Bronchial epithelial cell (primary cell): Measurements from ENCODE around the gene ALDH3A2. TPM values are rescaled to one million over a fixed set of nuclear protein-coding genes. Genes with fewer than 3 reads are reported as not detected.
"Not testable (repeated sequence)": the region's sequence is repeated elsewhere in the genome, so short reads cannot be mapped to it uniquely, and the experiment has no call there.

Experiments used
- DNase-seq: peaks from one replicate; pipeline ENCODE4 v3.0.0-alpha.2; 2010; ENCODE audit warnings: low read depth
- FAIRE-seq: peaks from 2 replicates; lab custom pipeline; 2011; peaks lifted over from hg19 to GRCh38; lab: Jason Lieb, UNC
- H3K27me3 ChIP-seq: 2 replicates; pipeline ENCODE4 v1.5.1; 2011; ENCODE audit warnings: low read length; ENCODE audit not compliant: control insufficient read depth, insufficient read depth
- H3K36me3 ChIP-seq: 2 replicates; pipeline ENCODE4 v1.5.1; 2011; ENCODE audit warnings: low read length; ENCODE audit not compliant: control insufficient read depth, insufficient read depth
- H3K4me3 ChIP-seq: 2 replicates; pipeline ENCODE4 v1.5.1; 2011; ENCODE audit warnings: mild to moderate bottlenecking, low read depth, low read length, control low read depth
- total RNA-seq: library from RNA; depleted of rRNA; stranded (reverse); fragments of >200 nt; gene quantifications from 2 replicates; pipeline ENCODE4 v1.2.1, GENCODE V29; 2014
- TF ChIP-seq, protein P1 (sequence below): IDR thresholded peaks from 2 replicates; pipeline ENCODE4 v1.5.1; 2011; ENCODE audit warnings: mild to moderate bottlenecking, moderate library complexity, low read length, control low read depth, inconsistent platforms; ENCODE audit not compliant: insufficient read depth, severe bottlenecking

Gene ALDH3A2
- total RNA-seq, 1 donor from 2014 or later: 142 TPM

DNA sequence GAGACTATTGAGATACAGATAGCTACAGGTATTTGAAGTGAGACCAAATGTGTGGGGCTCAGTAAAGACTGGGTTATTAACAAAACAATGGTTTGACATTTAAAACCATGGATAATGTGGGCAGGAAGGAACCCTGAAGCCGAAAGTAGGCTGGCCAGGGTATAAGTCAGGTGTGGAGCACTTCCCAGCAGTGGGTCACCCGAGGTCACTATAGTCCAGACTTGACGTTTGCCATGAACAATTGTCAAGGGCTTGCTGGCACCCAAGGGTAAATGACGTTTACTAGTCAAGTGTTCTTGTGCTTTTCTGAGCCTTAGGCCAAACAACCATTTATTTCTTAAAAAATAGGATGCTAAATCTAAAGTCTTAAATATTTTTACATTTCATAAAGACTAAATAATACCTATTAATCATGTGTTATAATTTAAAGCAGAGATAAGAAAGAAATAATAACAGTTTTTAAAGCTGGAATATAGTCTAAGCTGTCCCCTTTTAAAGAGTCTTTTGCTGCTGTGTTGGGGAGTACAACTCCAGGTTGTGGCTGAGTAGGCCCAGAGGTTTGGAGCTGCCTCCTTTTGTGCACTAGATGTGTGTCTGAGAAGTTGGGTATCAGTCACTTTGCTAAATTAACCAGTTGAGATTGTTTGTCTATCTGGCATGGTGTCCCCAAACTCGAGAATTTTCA, 15.7 kb downstream of the ALDH3A2 start:
- Histone ChIP-seq H3K36me3 (peaks cover 25% of the 10 kb centered on the region), H3K4me3 (no peak overlapping the region), H3K27me3 (no peaks in the 10 kb centered on the region)
- DNase-seq (no peak), FAIRE-seq (no peak)
- TF ChIP-seq, protein P1, sequence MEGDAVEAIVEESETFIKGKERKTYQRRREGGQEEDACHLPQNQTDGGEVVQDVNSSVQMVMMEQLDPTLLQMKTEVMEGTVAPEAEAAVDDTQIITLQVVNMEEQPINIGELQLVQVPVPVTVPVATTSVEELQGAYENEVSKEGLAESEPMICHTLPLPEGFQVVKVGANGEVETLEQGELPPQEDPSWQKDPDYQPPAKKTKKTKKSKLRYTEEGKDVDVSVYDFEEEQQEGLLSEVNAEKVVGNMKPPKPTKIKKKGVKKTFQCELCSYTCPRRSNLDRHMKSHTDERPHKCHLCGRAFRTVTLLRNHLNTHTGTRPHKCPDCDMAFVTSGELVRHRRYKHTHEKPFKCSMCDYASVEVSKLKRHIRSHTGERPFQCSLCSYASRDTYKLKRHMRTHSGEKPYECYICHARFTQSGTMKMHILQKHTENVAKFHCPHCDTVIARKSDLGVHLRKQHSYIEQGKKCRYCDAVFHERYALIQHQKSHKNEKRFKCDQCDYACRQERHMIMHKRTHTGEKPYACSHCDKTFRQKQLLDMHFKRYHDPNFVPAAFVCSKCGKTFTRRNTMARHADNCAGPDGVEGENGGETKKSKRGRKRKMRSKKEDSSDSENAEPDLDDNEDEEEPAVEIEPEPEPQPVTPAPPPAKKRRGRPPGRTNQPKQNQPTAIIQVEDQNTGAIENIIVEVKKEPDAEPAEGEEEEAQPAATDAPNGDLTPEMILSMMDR: no peak

GRCh38 chr17:19664821-19665181, 16.2 kb downstream of the ALDH3A2 start:
- FAIRE-seq (peak; percentile 47), DNase-seq (no peak)
- TF ChIP-seq, protein P1: no peak
- Histone ChIP-seq H3K27me3 (no peaks in the 10 kb centered on the region), H3K36me3 (peaks cover 26% of the 10 kb centered on the region), H3K4me3 (no peak overlapping the region)

DNA sequence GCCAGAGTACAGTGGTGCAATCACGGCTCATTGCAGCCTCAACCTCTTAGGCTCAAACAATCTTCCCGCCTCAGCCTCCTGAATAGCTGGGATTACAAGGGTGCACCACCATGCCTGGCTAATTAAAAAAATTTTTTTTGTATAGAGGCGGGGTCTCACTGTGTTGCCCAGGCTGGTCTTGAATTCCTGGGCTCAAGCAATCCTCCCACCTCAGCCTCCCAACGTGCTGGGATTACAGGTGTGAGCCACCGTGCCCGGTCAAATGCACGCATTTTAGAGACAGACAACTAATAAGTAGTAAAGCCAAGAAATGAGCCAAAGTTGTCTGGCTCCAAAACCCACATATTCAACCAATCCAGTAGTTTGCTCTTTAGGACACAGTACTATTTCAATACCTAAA, 21.1 kb downstream of the ALDH3A2 start:
- H3K36me3 ChIP-seq: peaks cover 16% of the 10 kb centered on the region
- H3K4me3 ChIP-seq, FAIRE-seq, H3K27me3 ChIP-seq, DNase-seq: not testable (repeated sequence)

GRCh38 chr17:19670908-19671307, 22.4 kb downstream of the ALDH3A2 start:
- TF ChIP-seq, protein P1: no peak
- FAIRE-seq (peak; percentile 58), DNase-seq (no peak)
- Histone ChIP-seq H3K36me3 (peaks cover 17% of the 10 kb centered on the region), H3K4me3 (no peak overlapping the region), H3K27me3 (no peaks in the 10 kb centered on the region)

DNA sequence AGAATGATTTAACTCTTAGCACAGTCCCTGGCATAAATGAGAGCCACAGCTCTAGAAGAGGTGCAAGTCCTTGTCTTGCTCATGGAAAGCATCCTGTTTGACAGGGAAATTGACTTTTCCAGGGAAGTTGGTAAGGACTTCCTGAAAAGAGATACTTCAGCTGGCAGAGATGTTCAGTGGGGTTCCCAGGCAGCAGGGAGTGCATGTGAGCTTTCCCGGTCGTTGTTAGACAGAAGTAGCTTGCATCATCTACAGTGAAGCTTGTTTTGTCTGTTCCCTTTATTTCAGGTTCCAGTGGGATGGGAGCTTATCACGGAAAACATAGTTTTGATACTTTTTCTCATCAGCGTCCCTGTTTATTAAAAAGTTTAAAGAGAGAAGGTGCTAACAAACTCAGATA, 22.9 kb downstream of the ALDH3A2 start:
- FAIRE-seq: no peak
- H3K4me3 ChIP-seq: no peak overlapping the region
- TF ChIP-seq, protein P1: no peak

GRCh38 chr17:19672009-19672750, 23.6 kb downstream of the ALDH3A2 start:
- DNase-seq (no peak), FAIRE-seq (no peak)
- Histone ChIP-seq H3K36me3 (peaks cover 18% of the 10 kb centered on the region), H3K27me3 (no peaks in the 10 kb centered on the region), H3K4me3 (no peak overlapping the region)
- TF ChIP-seq, protein P1: no peak

More for the DNA sequence above, 22.9 kb downstream of the ALDH3A2 start:
- DNase-seq: no peak
- Histone ChIP-seq H3K36me3 (peaks cover 14% of the 10 kb centered on the region), H3K27me3 (no peaks in the 10 kb centered on the region)
